Body of pancreas (tissue), 4 donors: ENCODE results near the gene PCDHGA11. TPM values are rescaled to one million over a fixed set of nuclear protein-coding genes. Genes with fewer than 3 reads are reported as not detected.
A peak's percentile ranks its signal among the peaks of the same experiment; 100 is the strongest.
"Not testable (repeated sequence)": the region's sequence is repeated elsewhere in the genome, so short reads cannot be mapped to it uniquely, and the experiment has no call there.

Source experiments
- ATAC-seq: fragments of 150-250 bp; one replicate; pipeline ENCODE4 v1.9.1; 2016
- DNase-seq, 4 donors: peaks; one replicate each; pipeline ENCODE4 v3.0.0-alpha.2; 2019
- H3K27ac ChIP-seq, 4 donors: fragments of 200-600 bp; sonication (generic); 1 replicate in 3 of 4; 2 replicates in 1 of 4; pipeline versions ENCODE4 v1.5.1 to v1.6.1; 2016 to 2019; ENCODE audit warnings: mild to moderate bottlenecking in 1 of 4, mixed read lengths in 1 of 4, moderate library complexity in 1 of 4
- H3K27me3 ChIP-seq, 2 donors: fragments of 200-600 bp; sonication (generic); one replicate each; pipeline ENCODE4 v1.6.0; 2016; ENCODE audit warnings: mild to moderate bottlenecking in 1 of 2
- H3K36me3 ChIP-seq, 2 donors: fragments of 200-600 bp; sonication (generic); replicated peaks in 1 of 2; 2 replicates each; pipeline ENCODE4 v1.5.1; 2016; ENCODE audit warnings: low read depth in 2 of 2; ENCODE audit not compliant: insufficient read depth in 1 of 2
- H3K4me1 ChIP-seq: fragments of 200-600 bp; sonication (generic); one replicate; pipeline ENCODE4 v1.6.0; 2016
- H3K4me3 ChIP-seq, 2 donors: fragments of 200-600 bp; sonication (generic); 1 replicate in 1 of 2; 2 replicates in 1 of 2; pipeline ENCODE4 v1.5.1; 2016 to 2019
- H3K9me3 ChIP-seq, 3 donors: fragments of 200-600 bp; sonication (generic); 1 replicate in 2 of 3; 2 replicates in 1 of 3; pipeline ENCODE4 v1.5.1; 2016
- CTCF ChIP-seq, 7 experiments: fragments of 450-650 bp in 4 of 7; fragments of 200-600 bp in 3 of 7; sonication (generic) in 3 of 7; IDR thresholded peaks; one replicate each; pipeline ENCODE4 v1.5.1; 2016 to 2019; ENCODE audit warnings: antibody characterized with exemption in 7 of 7
- POLR2A ChIP-seq, 3 donors: fragments of 450-650 bp; IDR thresholded peaks; one replicate each; pipeline ENCODE4 v1.6.1; 2016; ENCODE audit warnings: antibody characterized with exemption in 3 of 3, mild to moderate bottlenecking in 2 of 3
- WGBS, 2 donors: methylation state at CpG; one replicate each; pipeline ENCODE4 v1.1.5; 2017; 5-methylcytosine and 5-hydroxymethylcytosine counted together
- intact Hi-C: fragments of 100-400 bp; cut with DNase I; formaldehyde crosslinking; loops from one replicate; pipeline ENCODE4 v1.15.1; 2023
- total RNA-seq, 2 donors: library from RNA; depleted of rRNA; stranded (reverse); fragments of >200 nt; gene quantifications; one replicate each; pipeline ENCODE4 v1.1.0, GENCODE V29; 2016

PCDHGA11 gene
- total RNA-seq, 2 donors from 2014 or later = 4.9 to 6.9 TPM

DNA sequence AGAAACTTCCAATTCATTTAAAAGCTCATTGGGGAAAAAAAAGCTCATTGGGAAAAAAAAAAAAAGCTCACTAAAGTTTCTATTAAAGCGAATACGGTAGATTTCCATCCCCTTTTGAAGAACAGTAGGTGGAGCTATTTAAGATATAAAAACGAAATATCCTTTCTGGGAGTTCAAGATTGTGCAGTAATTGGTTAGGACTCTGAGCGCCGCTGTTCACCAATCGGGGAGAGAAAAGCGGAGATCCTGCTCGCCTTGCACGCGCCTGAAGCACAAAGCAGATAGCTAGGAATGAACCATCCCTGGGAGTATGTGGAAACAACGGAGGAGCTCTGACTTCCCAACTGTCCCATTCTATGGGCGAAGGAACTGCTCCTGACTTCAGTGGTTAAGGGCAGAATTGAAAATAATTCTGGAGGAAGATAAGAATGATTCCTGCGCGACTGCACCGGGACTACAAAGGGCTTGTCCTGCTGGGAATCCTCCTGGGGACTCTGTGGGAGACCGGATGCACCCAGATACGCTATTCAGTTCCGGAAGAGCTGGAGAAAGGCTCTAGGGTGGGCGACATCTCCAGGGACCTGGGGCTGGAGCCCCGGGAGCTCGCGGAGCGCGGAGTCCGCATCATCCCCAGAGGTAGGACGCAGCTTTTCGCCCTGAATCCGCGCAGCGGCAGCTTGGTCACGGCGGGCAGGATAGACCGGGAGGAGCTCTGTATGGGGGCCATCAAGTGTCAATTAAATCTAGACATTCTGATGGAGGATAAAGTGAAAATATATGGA, 9.7 kb downstream of the PCDHGA11 start, which contains the start of gene PCDHGA12:
TSS of gene PCDHGA12 (plus strand) at position 176 of the 782 bp plus-strand sequence. CDS start at position 429, 253 bp downstream.
- Histone ChIP-seq H3K4me1 (no peaks in the 10 kb centered on the region), H3K27me3 (no peaks in the 10 kb centered on the region), H3K27ac (no peak within 1 kb of the TSS), H3K9me3 (peaks cover 0 to 77% (median 0%) of the 10 kb centered on the region in 3 donors), H3K4me3 (no peak within 1 kb of the TSS), H3K36me3 (no peaks in the 10 kb centered on the region)
- intact Hi-C loops = no loop called here
- TF ChIP-seq POLR2A (IDR thresholded peaks at IDR 0.05) (no peak), CTCF (IDR thresholded peaks at IDR 0.05) (peak in 5 of 7 experiments; percentile 7 to 41 (median 25))
- 8 to 12% methylated on average over 33 of the region's 33 CpGs for WGBS, 2 donors
- DNase-seq (peak in 1 of 4 donors; percentile 46), ATAC-seq (no peak)

DNA sequence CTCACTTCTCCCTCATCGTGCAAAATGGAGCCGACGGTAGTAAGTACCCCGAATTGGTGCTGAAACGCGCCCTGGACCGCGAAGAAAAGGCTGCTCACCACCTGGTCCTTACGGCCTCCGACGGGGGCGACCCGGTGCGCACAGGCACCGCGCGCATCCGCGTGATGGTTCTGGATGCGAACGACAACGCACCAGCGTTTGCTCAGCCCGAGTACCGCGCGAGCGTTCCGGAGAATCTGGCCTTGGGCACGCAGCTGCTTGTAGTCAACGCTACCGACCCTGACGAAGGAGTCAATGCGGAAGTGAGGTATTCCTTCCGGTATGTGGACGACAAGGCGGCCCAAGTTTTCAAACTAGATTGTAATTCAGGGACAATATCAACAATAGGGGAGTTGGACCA, 10.4 kb downstream of the PCDHGA11 start:
- intact Hi-C loops = no loop called here
- Histone ChIP-seq H3K27me3 (no peaks in the 10 kb centered on the region), H3K9me3 (peaks cover 0 to 73% (median 0%) of the 10 kb centered on the region in 3 donors), H3K4me3 (no peak overlapping the region), H3K36me3 (no peaks in the 10 kb centered on the region), H3K27ac (no peak overlapping the region), H3K4me1 (no peaks in the 10 kb centered on the region)
- no peak for TF ChIP-seq CTCF (IDR thresholded peaks at IDR 0.05)
- no peak for TF ChIP-seq POLR2A (IDR thresholded peaks at IDR 0.05)
- WGBS, 2 donors = 9 to 10% methylated on average over 9 to 37 of the region's 37 CpGs
- no peak for ATAC-seq
- no peak for DNase-seq

DNA sequence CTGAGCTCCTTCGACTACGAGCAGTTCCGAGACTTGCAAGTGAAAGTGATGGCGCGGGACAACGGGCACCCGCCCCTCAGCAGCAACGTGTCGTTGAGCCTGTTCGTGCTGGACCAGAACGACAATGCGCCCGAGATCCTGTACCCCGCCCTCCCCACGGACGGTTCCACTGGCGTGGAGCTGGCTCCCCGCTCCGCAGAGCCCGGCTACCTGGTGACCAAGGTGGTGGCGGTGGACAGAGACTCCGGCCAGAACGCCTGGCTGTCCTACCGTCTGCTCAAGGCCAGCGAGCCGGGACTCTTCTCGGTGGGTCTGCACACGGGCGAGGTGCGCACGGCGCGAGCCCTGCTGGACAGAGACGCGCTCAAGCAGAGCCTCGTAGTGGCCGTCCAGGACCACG, 11.5 kb downstream of the PCDHGA11 start:
- H3K9me3 ChIP-seq = peaks cover 0 to 68% (median 0%) of the 10 kb centered on the region in 3 donors
- intact Hi-C loops, ATAC-seq, H3K27me3 ChIP-seq, H3K4me3 ChIP-seq, H3K4me1 ChIP-seq, H3K36me3 ChIP-seq, H3K27ac ChIP-seq, DNase-seq: not testable (repeated sequence)
- 17 to 32% methylated on average over 8 to 34 of the region's 38 CpGs for WGBS, 2 donors

- ATAC-seq, H3K4me1 ChIP-seq, H3K27me3 ChIP-seq, DNase-seq, intact Hi-C loops, H3K4me3 ChIP-seq, H3K36me3 ChIP-seq, H3K27ac ChIP-seq: not testable (repeated sequence)
- WGBS, 2 donors = 19 to 28% methylated on average over 6 to 29 of the region's 29 CpGs
- H3K9me3 ChIP-seq = peaks cover 0 to 65% (median 0%) of the 10 kb centered on the region in 3 donors
Measured at GRCh38 chr5:141432726-141433125, 11.9 kb downstream of the PCDHGA11 start.

- 85 to 96% methylated on average over 2 of the region's 2 CpGs for WGBS, 2 donors
- H3K9me3 ChIP-seq = peaks cover 0 to 58% (median 0%) of the 10 kb centered on the region in 3 donors
Measured at GRCh38 chr5:141434006-141434405, 13.2 kb downstream of the PCDHGA11 start.

More at GRCh38 chr5:141434006-141434405, 13.2 kb downstream of the PCDHGA11 start:
- H3K4me3 ChIP-seq = no peak overlapping the region
- no peaks in the 10 kb centered on the region for H3K27me3 ChIP-seq
- H3K36me3 ChIP-seq = no peaks in the 10 kb centered on the region
- ATAC-seq = no peak
- TF ChIP-seq POLR2A (IDR thresholded peaks at IDR 0.05) = no peak
- no peak for TF ChIP-seq CTCF (IDR thresholded peaks at IDR 0.05)
- intact Hi-C loops = no loop called here
- no peak overlapping the region for H3K27ac ChIP-seq
- no peaks in the 10 kb centered on the region for H3K4me1 ChIP-seq
- no peak for DNase-seq
